Measurements from ENCODE around the gene PLA2G6. TPM values are rescaled to one million over a fixed set of nuclear protein-coding genes. Genes with fewer than 3 reads are reported as not detected.

The PLA2G6 gene
- total RNA-seq, 1 experiment from 2014 or later, result 24.1 TPM

DNA sequence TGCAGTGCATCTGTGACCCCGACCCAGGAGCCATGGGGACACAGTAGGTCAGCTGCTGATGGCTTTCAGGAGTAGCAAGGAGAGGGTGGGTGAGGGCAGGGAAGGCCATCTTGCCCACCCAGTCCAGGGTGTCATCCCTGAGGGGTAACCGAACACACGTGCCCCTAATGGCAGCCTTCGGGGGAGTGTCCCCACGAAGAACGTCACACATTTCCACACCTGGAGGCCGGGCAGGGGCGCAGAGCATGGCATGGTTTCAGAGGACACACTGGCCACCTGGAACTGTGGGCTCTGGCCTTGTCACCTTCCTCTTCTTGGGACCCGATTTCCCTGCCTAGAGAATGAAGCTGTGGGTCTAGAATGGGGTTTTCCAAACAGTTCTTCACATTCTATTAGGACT is 51.8 kb downstream of the PLA2G6 start:
- no peak overlapping the region for H4K8ac ChIP-seq (replicated peaks; ENCODE audit: insufficient read length, low read depth, low read length)
- no peaks in the 10 kb centered on the region for H3K23me2 ChIP-seq (ENCODE audit: insufficient read length, low read depth, low read length, poor library complexity, severe bottlenecking)
- no peaks in the 10 kb centered on the region for H3K79me2 ChIP-seq (ENCODE audit: insufficient read depth, low read length)
- H3K27me3 Mint-ChIP-seq (ENCODE audit: low read depth), result no peaks in the 10 kb centered on the region
- no peak overlapping the region for H3K4me3 Mint-ChIP-seq
- no peak overlapping the region for H3K56ac ChIP-seq (ENCODE audit: insufficient read length, low read depth, low read length)
- H3K27ac Mint-ChIP-seq, result no peak overlapping the region
- no peak overlapping the region for H3K9ac ChIP-seq (ENCODE audit: extremely low read depth, insufficient read length, low read length)
- no peaks in the 10 kb centered on the region for H3K9me3 ChIP-seq (ENCODE audit: control insufficient read depth, low read depth, low read length)
- no CpG with 5 or more reads among the region's 9 CpGs for WGBS (ENCODE audit: extremely low coverage, insufficient read length, low lambda C conversion rate)
- no peak overlapping the region for H3K4me2 ChIP-seq (ENCODE audit: insufficient read depth, insufficient read length, low read length)
- no peak overlapping the region for H3T11ph ChIP-seq (ENCODE audit: low read length)
- H3K23ac ChIP-seq (ENCODE audit: insufficient read length, low read depth, low read length), result no peak overlapping the region
- no peak overlapping the region for H2BK5ac ChIP-seq (ENCODE audit: insufficient read length, low read length)
- peaks cover 0 to 23% (median 8%) of the 10 kb centered on the region in 3 experiments; a peak in 4 of 7 replicates for H3K36me3 Mint-ChIP-seq (ENCODE audit: insufficient read depth in 1 of 3, low read depth in 3 of 3)
- no peak overlapping the region for H4K5ac ChIP-seq (ENCODE audit: insufficient read length, low read depth, low read length)
- no peak overlapping the region for H2BK120ac ChIP-seq (ENCODE audit: low read depth, low read length, poor library complexity, severe bottlenecking)
- H2BK15ac ChIP-seq (ENCODE audit: low read depth, low read length), result no peak overlapping the region
- no peaks in the 10 kb centered on the region for H3K27me3 ChIP-seq (ENCODE audit: insufficient read depth, low read length)
- no peaks in the 10 kb centered on the region for H3K9me3 Mint-ChIP-seq
- H2AFZ ChIP-seq (ENCODE audit: low read length), result no peak overlapping the region
- no peaks in the 10 kb centered on the region for H3K4me1 Mint-ChIP-seq
- no peak overlapping the region for H3K14ac ChIP-seq (ENCODE audit: insufficient read depth, low read length)
- H3K79me1 ChIP-seq (ENCODE audit: insufficient read depth, low read depth, low read length, poor library complexity, severe bottlenecking), result no peaks in the 10 kb centered on the region
- H3K4me1 ChIP-seq (ENCODE audit: insufficient read depth, low read length), result no peaks in the 10 kb centered on the region
- H2AK5ac ChIP-seq (ENCODE audit: insufficient read length, low read length), result no peak overlapping the region
- no peak overlapping the region for H2BK20ac ChIP-seq (ENCODE audit: low read depth, low read length, poor library complexity, severe bottlenecking)
- H3K4ac ChIP-seq (ENCODE audit: low read depth, low read length), result no peak overlapping the region
- H4K91ac ChIP-seq (ENCODE audit: insufficient read length, low read depth, low read length), result no peak overlapping the region
- H3K27ac ChIP-seq (ENCODE audit: insufficient read length, low read depth, low read length), result no peak overlapping the region
- no peak overlapping the region for H3K18ac ChIP-seq (ENCODE audit: insufficient read length, low read depth, low read length)
- no peak overlapping the region for H2BK12ac ChIP-seq (ENCODE audit: insufficient read length, low read depth, low read length)
- no peak for DNase-seq
- H4K20me1 ChIP-seq (ENCODE audit: control insufficient read depth, insufficient read depth, insufficient read length), result no peaks in the 10 kb centered on the region
- TF ChIP-seq CTCF (conservative IDR thresholded peaks at IDR 0.05), result no peak

Measured in H9 (cell line).